PC-3 (cell line): ENCODE measurements around the gene SCAPER. TPM values are rescaled to one million over a fixed set of nuclear protein-coding genes. Genes with fewer than 3 reads are reported as not detected.
"Not testable (repeated sequence)": the region's sequence is repeated elsewhere in the genome, so short reads cannot be mapped to it uniquely, and the experiment has no call there.

Experiments used
- ATAC-seq: fragments of 200-7000 bp; cut with Tn5 transposase; 2 replicates; pipeline ENCODE4 v1.9.1; 2020; ENCODE audit warnings: mild to moderate bottlenecking, moderate library complexity
- BruUV-seq: library from RNA; stranded (reverse); fragments of 400-500 nt; replicated peaks from 2 replicates; lab custom pipeline; 2021; lab: Mats Ljungman, UMichigan
- CTCF ChIA-PET: fragments of 300-600 bp; sonication (Branson Sonifier 250); formaldehyde crosslinking; loops from one replicate; lab custom pipeline; 2022; ENCODE audit warnings: antibody characterized with exemption; lab: Charles Lee
- POLR2A ChIA-PET: fragments of 300-600 bp; sonication (Branson Sonifier 250); formaldehyde crosslinking; loops from one replicate; lab custom pipeline; 2022; ENCODE audit warnings: antibody characterized with exemption; ENCODE audit not compliant: unreplicated experiment; lab: Charles Lee
- DNase-seq: peaks from one replicate; pipeline ENCODE4 v3.0.0-alpha.2; 2015
- H2AFZ ChIP-seq: fragments of 300-600 bp; sonication (generic); 2 replicates; pipeline ENCODE4 v1.6.0; 2016; ENCODE audit warnings: antibody characterized with exemption, low read length
- H3F3A ChIP-seq: fragments of 300-600 bp; sonication (generic); one replicate; pipeline ENCODE4 v1.6.0; 2017; ENCODE audit warnings: antibody characterized with exemption, low read length, control low read depth, mild to moderate bottlenecking; ENCODE audit not compliant: unreplicated experiment
- H3K27ac ChIP-seq: fragments of 300-600 bp; sonication (generic); 2 replicates; pipeline ENCODE4 v1.5.1; 2016; ENCODE audit warnings: mild to moderate bottlenecking, low read length
- H3K27me3 ChIP-seq: fragments of 300-600 bp; sonication (generic); 2 replicates; pipeline ENCODE4 v1.6.1; 2016; ENCODE audit warnings: low read length, mixed read lengths
- H3K36me3 ChIP-seq: fragments of 300-600 bp; sonication (generic); 2 replicates; pipeline ENCODE4 v1.6.1; 2016; ENCODE audit warnings: low read depth, mixed run types, low read length, mixed read lengths
- H3K4me1 ChIP-seq: fragments of 300-600 bp; sonication (generic); 2 replicates; pipeline ENCODE4 v1.5.1; 2016; ENCODE audit warnings: low read length; ENCODE audit not compliant: insufficient read depth
- H3K4me2 ChIP-seq: fragments of 300-600 bp; sonication (generic); 2 replicates; pipeline ENCODE4 v1.6.0; 2016; ENCODE audit warnings: low read length
- H3K4me3 ChIP-seq: fragments of 300-600 bp; sonication (generic); 2 replicates; pipeline ENCODE4 v1.5.1; 2016; ENCODE audit warnings: mild to moderate bottlenecking, low read length, mixed read lengths
- H3K79me2 ChIP-seq: fragments of 300-600 bp; sonication (generic); 2 replicates; pipeline ENCODE4 v1.6.1; 2017; ENCODE audit warnings: low read length, mixed read lengths
- H3K9ac ChIP-seq: fragments of 300-600 bp; sonication (generic); 2 replicates; pipeline ENCODE4 v1.6.0; 2016; ENCODE audit warnings: mild to moderate bottlenecking, low read length
- H3K9me2 ChIP-seq: fragments of 300-600 bp; sonication (generic); replicated peaks from 2 replicates; pipeline ENCODE4 v1.6.1; 2016; ENCODE audit warnings: mixed run types, low read length, mixed read lengths
- H3K9me3 ChIP-seq: fragments of 300-600 bp; sonication (generic); 2 replicates; pipeline ENCODE4 v1.6.1; 2016; ENCODE audit warnings: low read length, mixed read lengths
- H4K20me1 ChIP-seq: fragments of 300-600 bp; sonication (generic); 2 replicates; pipeline ENCODE4 v1.6.1; 2016; ENCODE audit warnings: low read length, mixed read lengths
- EZH2 ChIP-seq: fragments of 300-600 bp; sonication (generic); IDR thresholded peaks from one replicate; pipeline ENCODE4 v1.6.1; 2017; ENCODE audit warnings: antibody characterized with exemption, mild to moderate bottlenecking, low read length; ENCODE audit not compliant: unreplicated experiment
- EZH2phosphoT487 ChIP-seq: fragments of 300-600 bp; sonication (generic); IDR thresholded peaks from 2 replicates; pipeline ENCODE4 v1.6.1; 2018; ENCODE audit warnings: mild to moderate bottlenecking, antibody characterized with exemption, low read length, borderline replicate concordance
- intact Hi-C: fragments of 100-400 bp; cut with micrococcal nuclease; formaldehyde crosslinking; loops from 2 replicates; pipeline ENCODE4 v1.9.0; 2023
- total RNA-seq: library from RNA; depleted of rRNA; stranded (reverse); fragments of >200 nt; gene quantifications from 2 replicates; pipeline ENCODE4 v1.2.3, GENCODE V29; 2014
- TF ChIP-seq, protein P1 (sequence below): fragments of 300-600 bp; sonication (generic); conservative IDR thresholded peaks from 2 replicates; pipeline ENCODE4 v1.5.1; 2017; ENCODE audit warnings: antibody characterized with exemption, low read depth, mild to moderate bottlenecking, low read length

SCAPER gene
- total RNA-seq, 1 experiment from 2014 or later, result 6.0 TPM

DNA sequence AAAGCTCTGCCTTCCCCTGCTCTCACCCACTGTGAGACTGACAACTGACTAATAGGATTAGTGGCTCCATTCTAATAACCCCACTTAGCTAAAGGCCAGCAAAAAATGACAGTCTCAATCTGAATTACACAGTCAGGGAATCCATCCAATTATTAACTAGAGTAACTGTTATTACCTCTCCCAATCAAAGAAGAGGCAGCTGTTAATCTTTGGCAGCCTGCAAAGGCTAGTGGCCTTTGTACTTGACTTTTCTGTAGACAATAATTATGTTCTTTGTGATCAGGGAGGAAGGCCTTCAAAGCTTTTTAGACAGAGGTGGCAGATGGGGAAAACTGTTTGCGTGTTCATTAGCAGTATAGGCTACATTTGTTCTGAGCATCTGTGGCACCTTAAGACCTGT lies 390.9 kb downstream of the SCAPER start:
- ATAC-seq (no peak), DNase-seq (no peak)
- Histone ChIP-seq H3K4me1 (no peaks in the 10 kb centered on the region), H3K9me3 (no peaks in the 10 kb centered on the region), H3K36me3 (no peaks in the 10 kb centered on the region), H3K27me3 (no peaks in the 10 kb centered on the region), H3K4me3 (no peak overlapping the region), H3K27ac (no peak overlapping the region), H3F3A (no peaks in the 10 kb centered on the region), H3K4me2 (no peak overlapping the region), H3K79me2 (no peaks in the 10 kb centered on the region), H3K9ac (no peak overlapping the region), H3K9me2 (no peaks in the 10 kb centered on the region), H4K20me1 (no peaks in the 10 kb centered on the region), H2AFZ (no peak overlapping the region)
- intact Hi-C loops, result no loop called here
- no peak for TF ChIP-seq EZH2
- TF ChIP-seq EZH2phosphoT487, result no peak
- TF ChIP-seq, protein P1, sequence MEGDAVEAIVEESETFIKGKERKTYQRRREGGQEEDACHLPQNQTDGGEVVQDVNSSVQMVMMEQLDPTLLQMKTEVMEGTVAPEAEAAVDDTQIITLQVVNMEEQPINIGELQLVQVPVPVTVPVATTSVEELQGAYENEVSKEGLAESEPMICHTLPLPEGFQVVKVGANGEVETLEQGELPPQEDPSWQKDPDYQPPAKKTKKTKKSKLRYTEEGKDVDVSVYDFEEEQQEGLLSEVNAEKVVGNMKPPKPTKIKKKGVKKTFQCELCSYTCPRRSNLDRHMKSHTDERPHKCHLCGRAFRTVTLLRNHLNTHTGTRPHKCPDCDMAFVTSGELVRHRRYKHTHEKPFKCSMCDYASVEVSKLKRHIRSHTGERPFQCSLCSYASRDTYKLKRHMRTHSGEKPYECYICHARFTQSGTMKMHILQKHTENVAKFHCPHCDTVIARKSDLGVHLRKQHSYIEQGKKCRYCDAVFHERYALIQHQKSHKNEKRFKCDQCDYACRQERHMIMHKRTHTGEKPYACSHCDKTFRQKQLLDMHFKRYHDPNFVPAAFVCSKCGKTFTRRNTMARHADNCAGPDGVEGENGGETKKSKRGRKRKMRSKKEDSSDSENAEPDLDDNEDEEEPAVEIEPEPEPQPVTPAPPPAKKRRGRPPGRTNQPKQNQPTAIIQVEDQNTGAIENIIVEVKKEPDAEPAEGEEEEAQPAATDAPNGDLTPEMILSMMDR, result no peak
- ChIA-PET CTCF (no interaction called here), POLR2A (no interaction called here)
- BruUV-seq, result no TSS peak

DNA sequence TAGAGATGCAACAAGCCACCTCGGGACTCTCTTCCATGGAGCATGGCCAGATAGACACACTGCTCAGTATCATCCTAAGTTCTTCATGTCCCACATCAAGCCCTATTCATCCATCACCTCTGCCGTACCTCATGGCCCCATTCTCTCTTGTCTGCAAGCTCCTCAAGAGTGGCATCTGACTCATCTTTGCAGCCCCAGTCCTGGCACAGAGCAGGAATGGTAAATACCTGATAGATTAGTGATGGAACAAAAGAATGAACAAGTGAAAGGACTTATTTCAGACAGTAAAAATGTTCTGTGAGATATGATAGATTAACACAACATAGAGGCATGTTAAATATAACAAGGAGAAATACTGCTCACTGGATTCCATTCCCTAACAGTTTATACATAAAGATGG lies 392.2 kb downstream of the SCAPER start:
- Histone ChIP-seq H3K79me2 (no peaks in the 10 kb centered on the region), H3K9ac (no peak overlapping the region), H3K4me2 (no peak overlapping the region), H3K9me3 (no peaks in the 10 kb centered on the region), H3K36me3 (no peaks in the 10 kb centered on the region), H2AFZ (no peak overlapping the region), H3K4me3 (no peak overlapping the region), H3K9me2 (no peaks in the 10 kb centered on the region), H3K4me1 (no peaks in the 10 kb centered on the region), H3K27me3 (no peaks in the 10 kb centered on the region), H4K20me1 (no peaks in the 10 kb centered on the region), H3F3A (no peaks in the 10 kb centered on the region), H3K27ac (no peak overlapping the region)
- ChIA-PET POLR2A (no interaction called here), CTCF (no interaction called here)
- DNase-seq (peak; percentile 45), ATAC-seq (no peak)
- intact Hi-C loops, result no loop called here
- no peak for TF ChIP-seq EZH2
- TF ChIP-seq, protein P1, result no peak
- BruUV-seq, result no TSS peak

DNA sequence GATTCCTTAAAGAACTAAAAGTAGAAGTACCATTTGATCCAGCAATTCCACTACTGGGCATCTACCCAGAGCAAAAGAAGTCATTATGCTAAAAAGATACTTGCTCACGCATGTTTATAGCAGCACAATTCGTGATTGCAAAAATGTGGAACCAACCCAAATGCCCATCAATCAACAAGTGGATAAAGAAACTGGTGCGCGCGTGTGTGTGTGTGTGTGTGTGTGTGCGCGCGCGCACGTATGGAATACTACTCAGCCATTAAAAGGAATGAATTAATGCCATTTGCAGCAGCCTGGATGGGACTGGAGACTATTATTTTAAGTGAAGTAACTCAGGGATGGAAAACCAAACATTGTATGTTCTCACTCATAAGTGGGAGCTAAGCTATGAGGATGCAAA lies 394.5 kb downstream of the SCAPER start:
- H3K27me3 ChIP-seq, BruUV-seq, intact Hi-C loops, H2AFZ ChIP-seq, H3K79me2 ChIP-seq, CTCF ChIA-PET, ATAC-seq, H3K9me3 ChIP-seq, H4K20me1 ChIP-seq, H3F3A ChIP-seq, H3K4me1 ChIP-seq, H3K27ac ChIP-seq, H3K4me2 ChIP-seq, POLR2A ChIA-PET, H3K4me3 ChIP-seq, H3K9ac ChIP-seq, H3K36me3 ChIP-seq, DNase-seq, H3K9me2 ChIP-seq: not testable (repeated sequence)
